Suppressor macrophage treated with lipopolysaccharide for 1 hour (primary cell): ENCODE results near the gene HIRIP3.

ENCODE experiments used
- DNase-seq, 3 donors: peaks; one replicate each; pipeline ENCODE4 v3.0.0-alpha.2; 2020 to 2022

Gene HIRIP3

DNA sequence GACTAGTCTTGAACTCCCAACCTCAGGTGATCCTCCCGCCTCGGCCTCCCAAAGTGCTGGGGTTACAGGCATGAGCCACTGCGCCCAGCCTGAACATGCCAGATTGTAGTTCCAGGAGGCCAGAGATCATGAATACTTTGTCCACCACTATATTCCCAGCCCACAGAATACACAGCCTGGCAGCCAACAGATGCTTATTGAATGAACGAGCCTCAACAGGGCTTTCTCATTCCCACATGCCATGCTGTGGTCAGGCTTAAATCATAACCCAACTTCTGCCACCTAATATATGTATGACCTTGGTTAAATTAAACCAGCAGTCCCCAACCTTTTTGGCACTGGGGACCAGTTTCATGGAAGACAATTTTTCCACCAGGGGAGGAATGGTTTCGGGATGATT lies 36.7 kb downstream of the HIRIP3 start:
- DNase-seq = no peak

GRCh38 chr16:29951625-29952365 lies 43.6 kb downstream of the HIRIP3 start:
- no peak for DNase-seq

GRCh38 chr16:29950806-29951461 lies 44.5 kb downstream of the HIRIP3 start:
- DNase-seq = no peak

GRCh38 chr16:29947897-29948296 lies 47.5 kb downstream of the HIRIP3 start:
- no peak for DNase-seq

GRCh38 chr16:29943846-29944799 lies 51.3 kb downstream of the HIRIP3 start:
- DNase-seq = no peak
